Activated CD8-positive, alpha-beta memory T cell treated with anti-CD3 and anti-CD28 coated beads, Interleukin-2, amount 50 U/mL, for 1 hour (primary cell): ENCODE measurements around the gene SRPK1.
"Not testable (repeated sequence)": the region's sequence is repeated elsewhere in the genome, so short reads cannot be mapped to it uniquely, and the experiment has no call there.

Source experiments
- DNase-seq: peaks from one replicate; pipeline ENCODE4 v3.0.0-alpha.2; 2020; ENCODE audit errors: extremely low read depth

SRPK1 gene

DNA sequence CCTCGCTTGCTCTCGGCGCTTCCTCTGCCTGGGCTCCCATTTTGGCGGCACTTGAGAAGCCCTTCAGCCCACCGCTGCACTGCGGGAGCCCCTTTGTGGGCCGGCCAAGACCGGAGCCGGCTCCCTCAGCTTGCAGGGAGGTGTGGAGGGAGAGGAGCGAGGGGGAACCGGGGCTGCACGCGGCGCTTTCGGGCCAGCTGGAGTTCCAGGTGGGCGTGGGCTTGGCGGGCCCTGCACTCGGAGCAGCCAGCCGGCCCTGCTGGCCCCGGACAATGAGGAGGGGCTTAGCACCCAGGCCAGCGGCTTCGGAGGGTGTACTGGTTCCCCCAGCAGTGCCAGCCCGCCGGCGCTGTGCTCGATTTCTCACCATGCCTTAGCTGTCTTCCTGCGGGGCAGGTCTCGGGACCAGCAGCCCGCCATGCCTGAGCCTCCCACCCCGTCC, 10.2 kb upstream of the SRPK1 start:
- no peak for DNase-seq

DNA sequence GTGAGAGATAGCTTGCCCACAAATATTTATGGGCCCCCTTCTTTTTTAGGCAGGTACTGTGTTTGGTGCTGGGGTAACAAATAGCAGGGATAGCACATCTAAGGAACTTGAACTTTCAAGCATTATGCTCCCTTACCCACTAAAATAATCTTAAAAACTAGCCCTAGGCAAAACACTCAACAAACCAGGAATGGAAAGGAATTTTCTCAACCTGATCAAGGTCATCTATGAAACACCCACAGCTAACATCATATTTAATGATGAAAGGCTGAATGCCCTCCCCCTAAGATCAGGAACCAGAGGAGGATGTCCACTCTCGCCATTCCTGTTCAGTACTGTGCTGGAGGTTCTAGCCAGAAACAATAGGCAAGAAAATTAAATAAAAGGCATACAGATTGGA, 8.7 kb upstream of the SRPK1 start:
- DNase-seq = no peak

DNA sequence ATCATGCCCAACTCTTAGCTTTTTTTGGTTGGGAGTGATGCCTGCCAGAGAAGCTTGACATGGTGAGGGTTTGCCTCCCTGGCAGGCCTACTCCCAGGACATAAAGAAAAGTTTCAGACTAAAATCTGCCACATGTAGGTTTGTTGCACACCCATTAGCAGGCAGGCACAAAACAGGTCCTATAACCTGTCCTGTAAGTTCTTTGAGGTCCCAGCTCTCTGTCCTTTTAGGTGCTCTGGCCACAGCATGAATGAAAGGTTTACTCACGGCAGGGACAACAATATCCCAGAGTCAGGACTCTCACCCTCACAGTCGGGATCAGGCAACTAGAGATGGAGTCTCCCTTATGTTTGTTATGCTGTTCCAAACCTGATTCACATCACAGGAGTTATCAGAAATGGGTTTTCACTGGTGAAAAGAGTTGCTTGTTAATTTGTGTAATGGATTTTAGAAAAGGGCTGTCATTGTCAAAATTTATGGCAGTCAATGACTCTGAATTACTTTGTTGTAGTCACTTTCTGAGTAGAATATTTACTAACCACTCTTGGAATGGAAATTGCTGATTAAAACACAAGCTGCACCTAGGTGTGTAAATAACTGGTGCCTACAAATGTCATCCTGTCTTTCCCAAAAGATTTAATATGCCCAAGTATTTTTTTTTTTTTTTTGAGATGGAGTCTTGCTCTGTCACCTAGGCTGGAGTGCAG, 5.8 kb upstream of the SRPK1 start:
- no peak for DNase-seq

DNA sequence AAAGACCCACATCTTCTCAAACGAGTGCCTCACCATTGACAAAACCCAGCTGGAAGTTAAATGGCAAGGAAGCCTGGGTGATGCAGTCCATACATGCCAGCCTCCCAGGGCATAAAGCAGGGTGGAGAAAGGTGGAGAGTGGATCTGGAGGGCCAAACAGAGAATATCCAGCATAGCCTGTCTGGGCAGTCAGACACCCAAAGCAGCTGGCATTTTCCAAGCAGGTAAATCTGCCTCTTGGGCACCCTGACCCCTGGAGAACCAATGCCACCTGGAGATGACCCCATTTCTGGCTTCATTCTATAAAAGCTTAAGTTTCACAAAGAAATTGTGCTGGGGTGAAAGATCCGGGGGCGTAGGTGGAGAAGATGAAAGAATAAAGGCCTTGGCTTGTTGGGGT, 5.1 kb upstream of the SRPK1 start:
- DNase-seq = no peak

DNA sequence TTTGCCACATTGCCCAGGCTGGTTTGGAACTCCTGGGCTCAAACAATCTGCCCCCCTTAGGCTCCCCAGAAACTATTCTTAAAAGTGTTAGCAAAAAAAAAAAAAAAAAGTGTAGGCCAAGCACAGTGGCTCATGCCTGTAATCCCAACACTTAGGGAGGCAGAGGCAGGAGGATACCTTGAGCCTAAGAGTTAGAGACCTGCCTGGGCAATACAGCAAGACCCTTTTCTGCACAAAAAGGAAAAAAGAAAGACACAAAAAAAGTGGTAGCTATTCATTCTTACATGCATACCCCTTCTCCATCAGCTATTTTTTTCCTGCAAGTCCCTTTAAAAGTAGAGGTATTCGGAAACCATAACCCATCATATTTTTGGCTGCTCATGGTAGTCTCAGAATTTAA, 3.2 kb upstream of the SRPK1 start:
- no peak for DNase-seq

DNA sequence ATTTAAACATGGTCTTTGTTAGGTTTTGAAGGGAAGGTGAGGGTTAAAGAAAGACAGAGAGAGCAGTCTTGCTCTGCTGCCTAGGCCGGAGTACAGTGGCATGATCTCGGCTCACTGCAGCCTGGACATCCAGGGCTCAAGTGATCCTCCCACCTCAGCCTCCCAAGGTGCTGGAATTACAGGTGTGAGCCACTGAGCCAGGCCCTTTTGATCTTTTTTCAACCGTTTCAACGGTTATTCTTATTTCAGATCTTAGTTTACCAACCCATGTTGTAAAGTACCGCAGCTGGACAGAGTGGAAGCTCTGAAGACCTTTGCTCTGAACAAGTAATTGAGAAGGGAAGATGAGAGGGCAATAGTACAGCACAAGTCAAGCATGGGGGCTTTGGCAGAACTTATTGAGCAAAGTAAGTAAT, 1.2 kb upstream of the SRPK1 start:
- no peak for DNase-seq

DNA sequence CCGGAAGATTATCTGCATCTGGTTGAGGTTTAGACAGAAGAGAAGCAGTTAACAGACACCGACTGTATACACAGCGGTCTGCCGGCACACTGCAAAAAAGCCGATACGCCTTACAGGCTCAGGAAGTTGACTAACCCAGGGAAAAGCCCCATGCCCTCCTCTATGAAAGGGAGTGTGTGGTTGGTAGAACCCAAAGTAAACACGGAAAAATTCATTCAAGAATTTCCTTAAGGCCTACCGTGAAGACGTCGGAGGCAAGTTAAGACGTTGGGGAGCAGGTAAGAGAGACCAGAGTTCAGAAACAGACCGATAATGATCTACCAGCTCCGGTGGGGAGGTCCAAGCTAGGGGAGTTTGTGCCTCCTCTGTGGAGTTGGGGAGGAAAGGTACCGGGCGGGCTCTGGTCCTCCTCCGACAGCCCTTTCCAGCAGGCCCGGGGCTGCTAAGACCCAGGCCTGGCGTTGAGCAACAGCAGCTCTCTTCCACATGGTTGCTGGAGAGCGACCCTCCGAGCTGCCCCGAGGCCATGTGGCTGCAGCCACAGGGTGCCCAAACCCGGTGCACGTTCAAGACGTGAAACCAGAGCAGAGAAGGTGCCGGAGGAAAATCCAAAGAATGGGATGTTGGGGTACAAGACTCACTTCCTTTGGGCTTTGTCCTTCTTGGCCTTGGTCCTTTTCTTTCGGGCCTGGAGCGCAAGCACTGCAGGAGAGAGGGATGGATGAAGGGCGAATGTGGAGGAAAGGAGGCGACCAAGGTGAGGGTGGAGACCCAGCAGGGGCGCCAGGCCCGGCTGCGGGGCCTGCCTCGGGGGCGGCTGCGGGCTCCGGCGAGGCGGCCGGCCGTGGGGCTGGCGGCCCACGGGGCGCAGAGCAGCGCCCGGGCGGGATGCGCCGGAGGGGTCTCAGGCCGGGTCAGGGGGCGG, 809 bp downstream of the SRPK1 start:
- DNase-seq = peak; percentile 30

DNA sequence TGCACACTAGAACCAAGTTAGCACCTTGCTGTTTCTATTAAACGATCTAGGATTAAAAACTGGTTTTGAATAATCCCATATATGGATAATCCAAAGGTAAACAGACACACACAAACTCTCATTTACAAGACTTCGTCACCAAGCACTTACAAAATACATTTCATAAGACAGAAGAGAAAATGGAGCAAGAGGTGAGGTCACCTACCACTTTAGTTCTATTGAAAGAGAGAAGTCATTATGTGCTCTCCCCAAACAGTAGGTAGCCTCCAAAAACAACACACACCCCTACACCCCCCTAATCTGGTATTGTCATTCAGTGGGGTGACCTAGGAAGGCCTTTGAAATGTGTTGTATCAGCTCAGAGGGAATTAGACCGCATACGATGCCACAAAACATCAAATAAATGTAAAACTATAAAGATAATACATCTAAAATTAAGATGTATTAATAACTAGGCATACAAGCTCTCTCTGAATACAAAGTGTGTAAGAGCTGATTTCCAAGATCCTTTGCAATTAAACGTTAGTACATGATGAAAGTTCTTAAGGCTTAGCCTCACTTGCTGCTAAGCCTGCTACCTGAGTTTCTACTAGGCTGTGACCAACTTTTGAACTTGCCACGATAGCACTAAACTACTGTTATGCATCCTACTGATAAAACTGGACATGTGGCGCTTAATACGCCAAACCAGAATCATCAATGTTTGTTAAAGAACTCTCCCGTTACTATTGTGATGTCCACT, 1.6 kb downstream of the SRPK1 start:
- no peak for DNase-seq

DNA sequence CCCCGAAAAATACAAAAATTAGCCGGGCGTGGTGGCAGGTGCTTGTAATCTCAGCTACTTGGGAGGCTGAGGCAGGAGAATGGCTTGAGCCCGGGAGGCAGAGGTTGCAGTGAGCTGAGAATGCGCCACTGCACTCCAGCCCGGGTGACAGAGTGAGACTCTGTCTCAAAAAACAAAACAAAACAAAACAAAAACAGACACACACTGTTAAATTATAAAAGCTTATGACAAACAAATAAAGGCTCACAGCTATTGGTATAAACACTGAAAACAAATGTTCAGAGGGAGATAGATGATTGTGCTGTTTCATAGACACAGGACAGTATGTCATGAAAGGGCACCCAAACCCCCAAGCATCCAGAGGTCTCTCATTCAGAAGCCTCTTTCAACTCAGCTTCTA, 4.0 kb downstream of the SRPK1 start:
- DNase-seq = not testable (repeated sequence)

DNA sequence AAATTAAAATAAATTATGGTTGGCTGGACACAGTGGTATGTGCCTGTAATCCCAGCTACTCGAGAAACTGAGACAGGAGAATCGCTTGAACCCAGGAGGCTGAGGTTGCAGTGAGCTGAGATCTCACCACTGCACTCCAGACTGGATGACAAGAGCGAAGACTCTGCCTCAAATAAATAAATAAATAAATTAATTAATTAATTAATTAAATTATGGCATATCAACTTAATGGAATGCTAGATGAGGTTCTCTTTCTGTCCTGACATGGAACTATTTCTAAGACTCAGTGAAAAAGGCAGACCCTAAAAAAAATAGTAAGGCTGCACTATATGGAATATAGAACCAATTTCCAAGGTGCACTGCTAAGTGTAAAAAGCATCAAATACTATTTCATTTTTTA, 4.8 kb downstream of the SRPK1 start:
- no peak for DNase-seq

DNA sequence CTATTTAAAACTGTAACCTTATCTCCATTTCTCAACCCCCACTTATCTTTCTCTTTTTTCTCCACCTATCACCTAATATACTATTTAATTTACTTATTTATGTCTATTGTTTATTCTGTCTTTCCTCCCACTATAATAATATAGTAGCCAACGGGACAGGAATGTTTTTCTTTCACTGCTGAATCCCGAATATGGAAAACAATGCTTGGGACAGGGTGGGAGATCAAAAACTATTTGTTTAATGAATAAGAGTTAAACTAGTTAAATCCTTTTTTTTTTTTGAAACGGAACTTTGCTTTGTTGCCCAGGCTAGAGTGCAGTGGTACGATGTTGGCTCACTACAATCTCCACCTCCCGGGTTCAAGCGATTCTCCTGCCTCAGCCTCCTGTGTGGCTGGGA, 6.4 kb downstream of the SRPK1 start:
- DNase-seq = no peak

DNA sequence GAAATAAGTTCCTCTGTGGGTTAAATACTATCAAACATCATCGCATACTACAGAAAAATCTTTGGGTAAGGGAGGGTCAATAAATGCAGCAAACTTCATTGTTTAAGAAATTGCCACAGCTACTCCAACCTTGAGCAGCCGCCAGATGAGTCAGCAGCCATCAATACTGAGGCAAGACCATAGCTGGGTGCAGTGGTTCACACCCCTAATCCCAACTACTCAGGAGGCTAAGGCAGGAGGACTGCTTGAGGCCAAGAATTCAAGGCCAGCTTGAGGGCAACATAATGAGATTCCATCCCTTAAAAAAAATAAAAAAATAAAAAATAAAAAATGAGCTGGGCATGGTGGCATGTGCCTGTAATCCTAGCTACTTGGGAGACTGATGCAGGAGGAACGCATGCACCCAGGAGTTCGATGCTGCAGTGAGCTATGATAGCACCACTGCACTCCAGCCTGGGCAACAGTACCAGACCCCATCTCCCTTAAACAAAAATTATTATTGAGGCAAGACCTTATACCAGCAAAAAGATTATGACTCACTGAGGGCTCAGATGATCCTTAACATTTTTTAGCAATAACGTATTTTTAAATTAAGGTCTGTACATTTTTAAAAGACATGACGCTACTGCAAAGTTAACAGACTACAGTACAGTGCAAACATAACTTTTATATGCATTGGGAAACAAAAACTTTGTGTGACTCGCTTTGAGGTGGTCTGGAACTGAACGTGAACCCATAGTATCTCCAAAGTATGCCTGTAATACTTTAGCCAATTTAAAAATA, 8.8 kb downstream of the SRPK1 start:
- no peak for DNase-seq

DNA sequence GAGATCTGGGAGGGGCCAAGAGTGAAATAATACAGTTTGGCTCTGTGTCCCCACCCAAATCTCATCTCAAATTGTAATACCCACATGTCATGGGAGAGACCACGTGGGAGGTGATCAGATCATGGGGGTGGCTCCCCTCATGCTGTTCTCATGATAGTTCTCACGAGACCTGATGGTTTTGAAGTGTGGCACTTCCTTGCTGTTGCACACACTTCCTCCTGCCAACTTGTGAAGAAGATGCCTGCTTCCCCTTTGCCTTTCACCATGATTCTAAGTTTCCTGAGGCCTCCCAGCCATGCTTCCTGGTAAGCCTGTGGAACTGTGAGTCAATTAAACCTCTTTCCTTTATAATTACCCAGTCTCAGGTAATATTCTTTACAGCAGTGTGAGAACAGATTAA, 11.3 kb downstream of the SRPK1 start:
- not testable (repeated sequence) for DNase-seq

DNA sequence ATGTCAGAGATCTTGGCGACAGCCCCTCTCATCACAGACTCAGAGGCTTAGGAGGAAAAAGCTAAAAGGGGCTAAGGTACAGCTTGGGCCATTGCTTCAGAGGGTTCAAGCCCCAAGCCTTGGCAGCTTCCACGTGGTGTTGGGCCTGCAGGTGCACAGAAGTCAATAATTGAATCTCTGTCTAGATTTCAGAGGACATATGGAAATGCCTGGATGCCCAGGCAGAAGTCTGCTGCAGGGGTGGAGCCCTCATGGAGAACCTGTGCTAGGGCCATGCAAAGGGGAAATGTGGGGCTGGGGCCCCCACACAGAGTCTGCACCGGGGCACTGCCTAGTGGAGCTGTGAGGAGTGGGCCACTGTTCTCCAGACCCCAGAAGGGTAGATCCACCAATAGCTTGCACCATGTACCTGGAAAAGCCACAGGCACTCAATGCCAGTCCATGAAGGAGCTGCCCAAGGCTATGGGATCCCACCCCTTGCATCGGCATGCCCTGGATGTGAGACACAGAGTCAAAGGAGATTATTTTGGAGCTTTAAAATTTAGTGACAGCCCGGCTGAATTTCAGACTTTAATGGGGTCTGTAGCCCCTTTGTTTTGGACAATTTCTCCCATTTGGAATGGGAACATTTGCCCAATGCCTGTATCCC, 12.0 kb downstream of the SRPK1 start:
- DNase-seq = not testable (repeated sequence)

DNA sequence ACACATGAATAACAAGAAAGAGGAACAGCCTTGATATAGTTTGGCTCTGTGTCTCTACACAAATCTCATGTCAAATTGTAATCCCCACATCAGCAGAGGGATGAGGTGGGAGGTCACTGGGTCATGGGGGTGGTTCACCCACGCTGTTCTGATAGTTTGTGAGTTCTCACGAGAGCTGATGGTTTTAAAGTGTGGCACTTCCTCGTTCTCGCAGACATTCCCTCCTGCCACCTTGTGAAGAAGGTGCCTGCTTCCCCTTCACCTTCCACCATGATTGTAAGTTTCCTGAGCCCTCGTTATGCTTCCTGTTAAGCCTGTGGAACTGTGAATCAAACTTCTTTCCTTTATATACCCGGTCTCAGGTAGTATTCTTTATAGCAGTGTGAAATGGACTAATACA, 13.1 kb downstream of the SRPK1 start:
- no peak for DNase-seq

DNA sequence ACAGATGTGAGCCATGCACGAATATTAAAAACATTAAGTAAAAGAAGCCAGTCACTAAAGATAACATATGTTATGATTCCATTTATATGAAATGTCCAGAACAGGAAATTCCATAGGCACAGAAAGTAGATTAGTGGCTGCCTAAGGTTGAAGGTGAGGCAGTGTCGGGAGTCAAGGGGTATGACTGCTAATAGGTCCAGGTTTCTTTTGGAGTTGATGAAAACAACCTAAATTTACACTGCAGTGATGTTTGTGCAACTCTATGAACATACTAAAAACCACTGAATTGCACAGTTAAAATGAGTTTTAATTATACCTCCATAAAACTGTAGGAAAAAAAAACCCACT, 14.4 kb downstream of the SRPK1 start:
- no peak for DNase-seq

DNA sequence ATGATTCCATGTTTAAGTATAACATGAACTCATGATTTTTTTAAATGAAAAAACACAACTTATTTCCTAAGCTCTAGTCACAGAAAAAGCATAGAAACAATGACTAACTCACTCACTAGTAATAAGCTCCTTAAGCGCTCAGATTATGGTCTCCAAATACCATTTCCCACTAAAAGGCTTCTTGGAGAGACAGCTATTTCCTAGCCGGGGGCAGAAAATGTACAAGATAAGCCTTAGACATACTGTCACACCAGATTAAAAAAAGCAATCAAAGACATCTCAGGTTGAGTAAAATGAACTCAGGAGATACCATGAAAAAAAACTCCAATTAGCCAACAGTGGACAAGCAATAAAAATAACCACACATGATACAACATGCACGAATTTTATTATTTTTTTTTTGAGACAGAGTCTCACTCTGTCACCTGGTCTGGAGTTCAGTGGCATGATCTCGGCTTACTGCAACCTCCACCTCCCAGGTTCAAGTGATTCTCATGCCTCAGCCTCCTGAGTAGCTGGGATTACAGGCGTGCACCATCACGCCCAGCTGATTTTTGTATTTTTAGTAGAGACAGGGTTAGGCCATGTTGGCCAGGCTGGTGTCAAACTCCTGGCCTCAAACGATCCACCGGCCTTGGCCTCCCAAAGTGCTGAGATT, 14.9 kb downstream of the SRPK1 start:
- no peak for DNase-seq

DNA sequence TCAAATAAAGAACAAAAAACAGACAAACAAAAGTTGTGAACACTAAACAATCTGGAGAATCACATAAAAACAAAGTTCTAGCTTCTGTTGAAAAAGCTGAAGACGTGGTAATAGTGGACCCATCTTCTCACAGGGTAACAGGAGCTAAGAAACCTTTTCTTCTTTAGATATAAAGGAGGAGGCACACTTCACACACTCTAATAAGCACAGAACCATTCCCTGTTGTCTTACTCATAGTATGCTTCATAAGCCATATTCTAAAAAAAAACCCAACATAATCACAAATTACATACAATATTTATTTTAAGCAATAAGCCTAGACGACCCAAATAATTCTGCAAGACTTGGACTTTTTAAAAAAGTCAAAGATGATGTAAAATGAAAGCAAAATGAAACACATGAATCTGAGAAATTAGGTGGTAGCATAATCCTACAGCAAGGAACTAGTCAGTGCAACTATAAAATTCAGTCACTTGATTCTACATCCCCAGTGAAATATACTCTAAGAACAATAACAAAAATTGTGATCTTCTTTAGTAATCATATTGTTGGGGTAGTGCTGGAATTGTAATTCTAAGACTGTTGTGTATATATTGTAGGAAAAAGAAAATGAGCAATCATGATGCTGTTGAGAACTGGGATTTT, 15.6 kb downstream of the SRPK1 start:
- no peak for DNase-seq

DNA sequence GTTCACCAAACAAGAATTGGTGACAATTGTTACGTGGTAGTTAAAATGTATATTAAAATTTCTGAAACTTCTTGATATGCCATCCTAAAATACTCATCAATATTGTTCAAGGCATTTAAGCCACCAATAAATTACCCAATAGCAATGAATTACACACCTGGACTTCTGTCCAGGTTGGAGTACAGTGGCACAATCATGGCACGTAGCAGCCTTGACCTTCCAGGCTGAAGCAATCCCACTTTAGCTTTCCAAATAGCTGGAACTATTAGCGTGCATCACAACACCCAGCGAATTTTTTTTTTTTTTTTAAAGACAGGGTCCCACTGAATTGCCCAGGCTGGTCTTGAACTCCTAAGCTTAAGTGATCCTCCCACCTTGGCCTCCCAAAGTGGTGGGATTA, 17.2 kb downstream of the SRPK1 start:
- no peak for DNase-seq

DNA sequence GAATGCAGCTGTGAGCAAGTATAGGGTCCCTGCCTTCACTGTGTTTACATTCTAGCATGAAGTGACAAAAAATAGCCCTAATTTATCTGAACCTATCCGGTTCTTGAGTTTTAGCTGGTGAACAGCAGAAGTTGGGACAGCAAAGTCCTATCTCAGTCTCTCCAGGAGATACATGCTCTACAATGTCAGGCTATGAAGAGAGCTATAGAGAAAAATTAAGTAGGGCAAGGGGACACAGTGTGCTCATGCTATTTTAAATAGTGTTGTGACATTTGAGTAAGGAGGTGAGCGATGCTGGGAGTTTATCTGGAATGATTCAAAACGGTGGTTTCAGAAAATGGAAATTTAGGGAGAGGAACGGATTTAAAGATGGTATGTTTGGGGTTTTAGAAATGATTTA, 20.4 kb downstream of the SRPK1 start:
- DNase-seq = no peak
